Non-pigmented ciliary epithelial cell (primary cell): Measurements from ENCODE around the gene HBM.
"Not testable (repeated sequence)": the region's sequence is repeated elsewhere in the genome, so short reads cannot be mapped to it uniquely, and the experiment has no call there.

Experiments used
- DNase-seq: peaks from one replicate; pipeline ENCODE4 v3.0.0-alpha.2; 2010; ENCODE audit warnings: low read depth

Gene HBM

DNA sequence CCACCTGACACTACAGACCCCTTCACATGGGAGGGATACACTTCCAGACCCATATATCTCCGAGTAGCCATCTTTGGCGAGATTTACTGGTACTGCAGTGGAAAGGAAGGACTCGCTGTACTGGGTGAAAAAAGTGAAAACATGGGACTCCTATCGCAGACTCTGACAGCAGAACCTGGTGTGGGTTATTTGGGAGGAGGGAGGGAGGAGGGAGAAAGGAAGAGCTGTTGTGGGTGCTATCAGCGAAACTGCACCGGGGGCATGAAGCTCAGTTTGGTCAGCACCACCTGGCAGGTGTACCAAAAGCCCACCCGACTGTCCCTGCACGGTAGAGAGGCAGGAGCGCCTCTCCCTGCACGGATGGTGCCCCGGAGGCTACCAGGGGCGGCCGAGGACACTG is 19.4 kb downstream of the HBM start:
- no peak for DNase-seq

GRCh38 chr16:185691-186090 is 19.9 kb downstream of the HBM start:
- DNase-seq: no peak

DNA sequence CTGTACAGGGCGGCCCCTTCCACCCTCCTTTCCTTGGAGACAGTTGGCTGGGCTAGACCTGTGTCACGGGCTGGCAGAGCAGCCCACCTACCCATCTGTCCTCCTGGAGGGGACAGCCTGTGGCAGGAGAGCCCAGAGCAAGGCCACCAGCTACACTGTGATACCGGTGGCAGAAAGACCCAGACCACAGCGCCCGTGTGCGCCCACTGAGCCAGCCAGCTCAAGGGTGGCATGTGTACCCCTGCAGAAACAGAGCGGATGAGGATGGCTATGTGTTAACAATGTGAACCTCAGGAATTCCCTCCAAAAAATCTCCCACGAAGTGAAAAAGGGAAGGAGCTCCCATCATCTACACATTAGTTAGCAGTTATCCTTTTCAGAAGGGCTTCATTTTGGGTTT is 21.6 kb downstream of the HBM start:
- DNase-seq: no peak

GRCh38 chr16:188674-189073 is 22.9 kb downstream of the HBM start:
- no peak for DNase-seq

GRCh38 chr16:189604-190186 is 23.9 kb downstream of the HBM start:
- no peak for DNase-seq

GRCh38 chr16:191831-192230 is 26.1 kb downstream of the HBM start:
- no peak for DNase-seq

GRCh38 chr16:192686-193085 is 26.9 kb downstream of the HBM start:
- no peak for DNase-seq

DNA sequence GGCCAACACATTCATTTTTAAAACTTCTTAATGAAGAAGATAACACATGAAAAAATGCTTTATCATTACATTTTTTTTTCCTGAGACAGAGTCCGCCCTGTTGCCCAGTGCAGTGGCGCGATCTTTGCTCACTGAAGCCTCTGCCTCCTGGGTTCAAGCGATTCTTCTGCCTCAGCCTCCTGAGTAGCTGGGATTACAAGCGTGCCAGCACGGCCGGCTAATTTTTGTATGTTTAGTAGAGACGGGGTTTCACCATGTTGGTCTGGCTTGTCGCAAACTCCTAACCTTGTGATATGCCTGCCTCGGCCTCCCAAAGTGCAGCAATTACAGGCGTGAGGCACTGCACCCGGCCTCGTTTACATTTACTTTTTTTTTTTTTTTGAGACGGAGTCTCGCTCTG is 27.7 kb downstream of the HBM start:
- no peak for DNase-seq

DNA sequence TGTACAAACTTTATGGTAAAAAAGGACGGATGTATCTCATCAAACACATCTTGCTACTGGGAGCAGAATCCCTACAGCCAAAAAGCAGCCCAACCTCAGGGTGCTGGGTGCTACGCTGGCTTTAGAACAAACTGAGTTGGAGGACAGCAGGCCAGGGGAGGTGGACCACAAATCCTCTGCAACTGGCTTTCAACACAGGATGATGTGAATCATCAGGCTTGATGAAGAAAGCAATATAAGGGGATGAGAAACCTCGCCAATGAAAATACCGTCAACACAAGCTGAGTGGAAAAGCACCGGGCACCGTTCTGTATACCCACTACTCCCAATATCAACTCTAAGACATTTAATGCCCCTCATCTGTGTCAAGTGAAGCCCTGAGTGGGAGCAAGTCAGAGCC is 28.7 kb downstream of the HBM start:
- no peak for DNase-seq

GRCh38 chr16:200388-200787 is 34.6 kb downstream of the HBM start:
- peak; percentile 51 for DNase-seq

DNA sequence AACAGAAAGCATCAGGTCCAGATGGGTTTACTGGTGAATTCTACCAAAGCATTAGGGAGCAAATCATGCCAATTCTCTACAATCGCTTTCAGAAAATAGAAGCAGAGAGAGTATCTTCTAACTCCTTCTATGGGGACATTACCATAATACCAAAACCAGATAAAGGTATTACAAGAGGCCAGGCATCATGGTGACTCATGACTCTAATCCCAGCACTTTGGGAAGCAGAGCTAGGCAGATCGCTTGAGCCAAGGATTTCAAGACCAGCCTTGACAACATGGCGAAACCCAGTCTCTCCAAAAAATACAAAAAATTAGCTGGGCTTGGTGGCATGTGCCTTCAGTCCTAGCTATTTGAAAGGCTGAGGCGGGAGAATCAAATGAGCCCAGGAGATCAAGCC is 37.5 kb downstream of the HBM start:
- DNase-seq: no peak

DNA sequence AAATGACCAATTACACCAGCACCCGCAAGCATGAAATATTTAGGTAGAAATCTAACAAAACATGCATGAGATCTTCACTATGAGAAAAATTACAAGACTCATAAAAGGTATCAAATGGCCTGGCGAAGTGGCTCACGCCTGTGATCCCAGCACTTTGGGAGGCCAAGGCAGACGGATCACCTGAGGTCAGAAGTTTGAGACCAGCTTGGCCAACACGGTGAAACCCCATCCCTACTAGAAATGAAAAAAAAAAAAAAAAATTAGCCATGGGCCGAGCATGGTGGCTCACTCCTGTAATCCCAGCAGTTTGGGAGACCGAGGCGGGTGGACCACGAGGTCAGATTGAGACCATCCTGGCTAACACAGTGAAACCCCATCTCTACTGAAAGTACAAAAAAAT is 38.3 kb downstream of the HBM start:
- DNase-seq: not testable (repeated sequence)

- DNase-seq: not testable (repeated sequence)
Measured at GRCh38 chr16:209359-209758, 43.6 kb downstream of the HBM start.

GRCh38 chr16:211631-212180 is 45.9 kb downstream of the HBM start:
- not testable (repeated sequence) for DNase-seq

- DNase-seq: no peak
Measured at GRCh38 chr16:212999-213398, 47.2 kb downstream of the HBM start.
